Suprapubic skin (tissue), 4 donors: ENCODE results near the gene ALDH1A2. TPM values are rescaled to one million over a fixed set of nuclear protein-coding genes. Genes with fewer than 3 reads are reported as not detected.

Source experiments
- DNase-seq, 2 donors: peaks; one replicate each; pipeline ENCODE4 v3.0.0-alpha.2; 2019; ENCODE audit warnings: low spot score in 2 of 2
- H3K27ac ChIP-seq: fragments of 200-600 bp; sonication (generic); one replicate; pipeline ENCODE4 v1.5.1; 2019
- H3K27me3 ChIP-seq: fragments of 200-600 bp; sonication (generic); one replicate; pipeline ENCODE4 v1.5.1; 2019
- H3K36me3 ChIP-seq: fragments of 200-600 bp; sonication (generic); one replicate; pipeline ENCODE4 v1.5.1; 2019
- H3K4me1 ChIP-seq: fragments of 200-600 bp; sonication (generic); one replicate; pipeline ENCODE4 v1.5.1; 2019
- H3K4me3 ChIP-seq: fragments of 200-600 bp; sonication (generic); one replicate; pipeline ENCODE4 v1.5.1; 2019; ENCODE audit warnings: mild to moderate bottlenecking
- H3K9me3 ChIP-seq: fragments of 200-600 bp; sonication (generic); one replicate; pipeline ENCODE4 v1.5.1; 2019
- EP300 ChIP-seq: sonication (generic); formaldehyde crosslinking; IDR thresholded peaks from one replicate; pipeline ENCODE4 v1.6.1; 2017; ENCODE audit warnings: antibody characterized with exemption
- POLR2A ChIP-seq, 2 donors: fragments of 450-650 bp; IDR thresholded peaks; one replicate each; pipeline ENCODE4 v1.6.1; 2017; ENCODE audit warnings: antibody characterized with exemption in 2 of 2, mild to moderate bottlenecking in 2 of 2, moderate library complexity in 2 of 2
- POLR2AphosphoS5 ChIP-seq, 3 donors: sonication (generic); formaldehyde crosslinking; IDR thresholded peaks; one replicate each; pipeline ENCODE4 v1.6.1; 2017; ENCODE audit warnings: antibody characterized with exemption in 3 of 3
- WGBS: methylation state at CpG from one replicate; pipeline ENCODE4 v1.1.5; 2018; 5-methylcytosine and 5-hydroxymethylcytosine counted together
- total RNA-seq, 4 donors: library from RNA; depleted of rRNA; stranded (reverse); fragments of >200 nt; gene quantifications; one replicate each; pipeline ENCODE4 v1.1.0, GENCODE V29; 2016
- TF ChIP-seq, protein P1 (sequence below), 2 donors: fragments of 200-600 bp in 1 of 2; fragments of 450-650 bp in 1 of 2; sonication (generic) in 1 of 2; IDR thresholded peaks; one replicate each; pipeline ENCODE4 v1.5.1; 2016 to 2019; ENCODE audit warnings: antibody characterized with exemption in 2 of 2, mild to moderate bottlenecking in 1 of 2, moderate library complexity in 1 of 2

ALDH1A2 gene
- total RNA-seq, 4 donors from 2014 or later, result 0.62 to 4.9 (median 2.6) TPM

DNA sequence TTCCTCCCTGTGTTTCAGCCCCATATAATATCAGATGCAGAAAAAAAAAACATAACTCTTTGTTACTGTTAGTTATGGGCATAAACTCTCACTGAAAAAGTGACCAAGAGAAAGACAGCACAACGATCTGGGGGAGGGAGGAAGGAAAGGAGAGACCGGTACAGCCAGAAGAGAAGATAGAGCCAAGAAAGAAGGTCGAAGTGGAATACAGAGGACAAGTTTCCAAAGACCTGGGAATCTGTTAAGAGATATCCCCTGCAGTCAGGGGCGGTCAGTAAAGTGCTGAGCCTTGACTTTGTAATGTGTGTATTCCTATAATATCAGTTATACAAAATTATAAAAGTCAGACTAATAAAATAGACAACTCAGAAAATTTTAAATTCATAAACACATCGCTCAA lies 3.3 kb downstream of the ALDH1A2 start:
- peaks cover 81% of the 10 kb centered on the region for H3K27me3 ChIP-seq
- TF ChIP-seq EP300, result no peak
- TF ChIP-seq POLR2A (IDR thresholded peaks at IDR 0.05), result no peak
- TF ChIP-seq, protein P1, sequence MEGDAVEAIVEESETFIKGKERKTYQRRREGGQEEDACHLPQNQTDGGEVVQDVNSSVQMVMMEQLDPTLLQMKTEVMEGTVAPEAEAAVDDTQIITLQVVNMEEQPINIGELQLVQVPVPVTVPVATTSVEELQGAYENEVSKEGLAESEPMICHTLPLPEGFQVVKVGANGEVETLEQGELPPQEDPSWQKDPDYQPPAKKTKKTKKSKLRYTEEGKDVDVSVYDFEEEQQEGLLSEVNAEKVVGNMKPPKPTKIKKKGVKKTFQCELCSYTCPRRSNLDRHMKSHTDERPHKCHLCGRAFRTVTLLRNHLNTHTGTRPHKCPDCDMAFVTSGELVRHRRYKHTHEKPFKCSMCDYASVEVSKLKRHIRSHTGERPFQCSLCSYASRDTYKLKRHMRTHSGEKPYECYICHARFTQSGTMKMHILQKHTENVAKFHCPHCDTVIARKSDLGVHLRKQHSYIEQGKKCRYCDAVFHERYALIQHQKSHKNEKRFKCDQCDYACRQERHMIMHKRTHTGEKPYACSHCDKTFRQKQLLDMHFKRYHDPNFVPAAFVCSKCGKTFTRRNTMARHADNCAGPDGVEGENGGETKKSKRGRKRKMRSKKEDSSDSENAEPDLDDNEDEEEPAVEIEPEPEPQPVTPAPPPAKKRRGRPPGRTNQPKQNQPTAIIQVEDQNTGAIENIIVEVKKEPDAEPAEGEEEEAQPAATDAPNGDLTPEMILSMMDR (IDR thresholded peaks at IDR 0.05), result no peak
- TF ChIP-seq POLR2AphosphoS5 (IDR thresholded peaks at IDR 0.05), result no peak
- H3K4me3 ChIP-seq, result no peak overlapping the region
- WGBS, result 54% methylated on average over 5 of the region's 5 CpGs
- H3K4me1 ChIP-seq, result peaks cover 14% of the 10 kb centered on the region
- no peak overlapping the region for H3K27ac ChIP-seq
- no peaks in the 10 kb centered on the region for H3K36me3 ChIP-seq
- H3K9me3 ChIP-seq, result no peaks in the 10 kb centered on the region
- DNase-seq, result no peak

DNA sequence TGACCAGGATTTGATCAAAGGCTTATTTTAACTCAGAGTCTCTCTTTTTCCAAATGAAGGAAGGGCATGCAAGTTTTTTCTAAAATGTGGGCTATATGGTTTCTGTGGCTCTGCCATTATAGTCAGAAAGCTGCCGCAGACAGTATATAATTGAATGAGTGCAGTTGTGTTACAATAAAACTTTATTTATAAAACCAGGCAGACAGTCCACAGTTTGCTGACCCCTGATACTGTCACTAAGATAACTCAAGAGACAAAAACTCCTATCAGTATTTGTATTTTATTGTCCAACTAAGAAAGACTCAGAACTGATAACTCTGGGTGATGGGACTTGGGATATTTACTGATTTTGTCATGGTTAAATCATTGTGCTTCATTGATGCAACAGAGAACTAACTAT lies 4.9 kb downstream of the ALDH1A2 start:
- no peaks in the 10 kb centered on the region for H3K9me3 ChIP-seq
- H3K4me1 ChIP-seq, result peaks cover 6% of the 10 kb centered on the region
- no peak for TF ChIP-seq EP300
- TF ChIP-seq POLR2AphosphoS5 (IDR thresholded peaks at IDR 0.05), result no peak
- TF ChIP-seq, protein P1 (IDR thresholded peaks at IDR 0.05), result no peak
- TF ChIP-seq POLR2A (IDR thresholded peaks at IDR 0.05), result no peak
- peaks cover 65% of the 10 kb centered on the region for H3K27me3 ChIP-seq
- no peak overlapping the region for H3K27ac ChIP-seq
- no peaks in the 10 kb centered on the region for H3K36me3 ChIP-seq
- 100% methylated on average over 1 of the region's 1 CpG for WGBS
- no peak overlapping the region for H3K4me3 ChIP-seq
- no peak for DNase-seq

GRCh38 chr15:58058729-58059128 lies 6.8 kb downstream of the ALDH1A2 start:
- no peak overlapping the region for H3K27ac ChIP-seq
- H3K9me3 ChIP-seq, result no peaks in the 10 kb centered on the region
- no peak for DNase-seq
- no peak overlapping the region for H3K4me3 ChIP-seq
- WGBS, result 31% methylated on average over 2 of the region's 2 CpGs
- H3K27me3 ChIP-seq, result peaks cover 46% of the 10 kb centered on the region
- no peaks in the 10 kb centered on the region for H3K36me3 ChIP-seq
- no peak for TF ChIP-seq EP300
- no peak for TF ChIP-seq POLR2AphosphoS5 (IDR thresholded peaks at IDR 0.05)
- no peak for TF ChIP-seq POLR2A (IDR thresholded peaks at IDR 0.05)
- TF ChIP-seq, protein P1 (IDR thresholded peaks at IDR 0.05), result no peak
- no peaks in the 10 kb centered on the region for H3K4me1 ChIP-seq

GRCh38 chr15:58058073-58058472 lies 7.4 kb downstream of the ALDH1A2 start:
- H3K9me3 ChIP-seq, result no peaks in the 10 kb centered on the region
- WGBS, result 65% methylated on average over 3 of the region's 3 CpGs
- no peak overlapping the region for H3K27ac ChIP-seq
- no peak for TF ChIP-seq EP300
- no peak for TF ChIP-seq POLR2AphosphoS5 (IDR thresholded peaks at IDR 0.05)
- TF ChIP-seq POLR2A (IDR thresholded peaks at IDR 0.05), result no peak
- TF ChIP-seq, protein P1 (IDR thresholded peaks at IDR 0.05), result no peak
- H3K4me3 ChIP-seq, result no peak overlapping the region
- H3K36me3 ChIP-seq, result no peaks in the 10 kb centered on the region
- H3K27me3 ChIP-seq, result peaks cover 40% of the 10 kb centered on the region
- DNase-seq, result no peak
- no peaks in the 10 kb centered on the region for H3K4me1 ChIP-seq

DNA sequence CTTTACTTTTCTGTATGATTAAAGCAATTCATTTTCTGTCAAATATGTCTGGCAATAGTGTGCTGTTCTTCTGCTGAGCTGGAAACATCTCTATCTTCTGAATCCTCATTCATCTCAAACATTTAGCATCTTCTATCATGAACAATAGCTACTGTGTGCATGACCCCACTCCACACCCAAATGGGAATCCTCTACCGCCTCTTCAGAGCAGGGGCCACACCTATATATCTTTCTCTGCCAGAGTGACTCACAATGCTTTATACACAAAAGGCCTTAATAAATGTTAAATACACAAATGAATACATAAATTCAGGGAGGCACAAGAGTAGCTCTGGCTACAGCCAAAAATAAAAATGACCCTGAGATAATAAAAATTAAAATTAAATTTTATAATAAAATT lies 8.0 kb downstream of the ALDH1A2 start:
- H3K27me3 ChIP-seq, result peaks cover 35% of the 10 kb centered on the region
- H3K36me3 ChIP-seq, result no peaks in the 10 kb centered on the region
- TF ChIP-seq POLR2AphosphoS5 (IDR thresholded peaks at IDR 0.05) (no peak), POLR2A (IDR thresholded peaks at IDR 0.05) (no peak)
- H3K27ac ChIP-seq, result no peak overlapping the region
- DNase-seq, result no peak
- no peaks in the 10 kb centered on the region for H3K4me1 ChIP-seq
- no peak overlapping the region for H3K4me3 ChIP-seq
- H3K9me3 ChIP-seq, result no peaks in the 10 kb centered on the region
- WGBS, result 36% methylated on average over 1 of the region's 1 CpG

DNA sequence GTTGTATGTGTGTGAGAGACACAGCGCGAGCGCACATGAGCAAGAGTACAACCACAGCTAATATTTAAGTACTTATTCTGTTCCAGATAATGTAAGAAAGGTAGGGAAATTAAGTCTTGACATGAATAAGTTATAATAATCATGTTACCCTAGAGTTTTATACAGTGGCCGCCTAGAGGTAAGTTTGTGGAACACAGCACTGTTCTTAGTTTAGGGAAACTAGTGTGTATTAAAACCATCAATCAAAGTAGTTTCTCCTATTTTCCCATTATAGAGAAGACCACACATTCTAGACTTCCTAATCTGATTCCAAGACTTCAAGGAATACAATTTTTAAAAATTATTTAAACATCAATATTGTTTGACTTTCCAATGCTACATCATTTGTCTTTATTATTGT lies 9.5 kb downstream of the ALDH1A2 start:
- 86% methylated on average over 4 of the region's 4 CpGs for WGBS
- no peak overlapping the region for H3K4me3 ChIP-seq
- no peaks in the 10 kb centered on the region for H3K9me3 ChIP-seq
- no peak for DNase-seq
- TF ChIP-seq, protein P1 (IDR thresholded peaks at IDR 0.05), result no peak
- TF ChIP-seq POLR2A (IDR thresholded peaks at IDR 0.05) (no peak), EP300 (no peak), POLR2AphosphoS5 (IDR thresholded peaks at IDR 0.05) (no peak)
- peaks cover 20% of the 10 kb centered on the region for H3K27me3 ChIP-seq
- H3K4me1 ChIP-seq, result no peaks in the 10 kb centered on the region
- no peak overlapping the region for H3K27ac ChIP-seq
- H3K36me3 ChIP-seq, result no peaks in the 10 kb centered on the region
